Endothelial cell of umbilical vein (primary cell): ENCODE measurements around the gene PRRC2A.

Experiments
- CTCF ChIP-seq, 2 donors: IDR thresholded peaks; 1 replicate in 1 of 2; 2 replicates in 1 of 2; pipeline ENCODE4 v1.5.1; 2011; ENCODE audit warnings: low read length in 2 of 2, mild to moderate bottlenecking in 2 of 2, moderate library complexity in 2 of 2, control low read depth in 1 of 2, inconsistent platforms in 1 of 2, low read depth in 1 of 2; ENCODE audit not compliant: insufficient read depth in 1 of 2; ENCODE audit errors: extremely low read depth in 1 of 2
- EZH2 ChIP-seq: IDR thresholded peaks from 2 replicates; pipeline ENCODE4 v1.6.1; 2012; ENCODE audit warnings: borderline replicate concordance, low read depth, mild to moderate bottlenecking, moderate library complexity, low read length, inconsistent platforms; ENCODE audit not compliant: severe bottlenecking
- FOS ChIP-seq: IDR thresholded peaks from 2 replicates; pipeline ENCODE4 v1.6.1; 2011; ENCODE audit warnings: mild to moderate bottlenecking, low read length, moderate library complexity, borderline replicate concordance; ENCODE audit not compliant: insufficient read depth
- JUN ChIP-seq: IDR thresholded peaks from 2 replicates; pipeline ENCODE4 v1.6.1; 2011; ENCODE audit warnings: borderline replicate concordance, low read depth; ENCODE audit not compliant: insufficient read length, insufficient read depth
- MAX ChIP-seq: IDR thresholded peaks from 2 replicates; pipeline ENCODE4 v1.6.1; 2011; ENCODE audit not compliant: insufficient read depth, insufficient read length
- POLR2A ChIP-seq: IDR thresholded peaks from 2 replicates; pipeline ENCODE4 v1.6.1; 2012; ENCODE audit warnings: low read depth, mild to moderate bottlenecking, control low read depth, low read length
- POLR2AphosphoS5 ChIP-seq: IDR thresholded peaks from 2 replicates; pipeline ENCODE4 v1.6.1; 2012; ENCODE audit warnings: low read depth, mild to moderate bottlenecking, control low read depth, low read length, moderate library complexity; ENCODE audit not compliant: insufficient read depth

GRCh38 chr6:31686483-31686882 is 66.0 kb downstream of the PRRC2A start:
- TF ChIP-seq POLR2AphosphoS5, result no peak
- TF ChIP-seq CTCF (IDR thresholded peaks at IDR 0.05; ENCODE audit: extremely low read depth in 1 of 2, insufficient read depth in 1 of 2, low read depth in 1 of 2, low read length in 2 of 2), result no peak
- no peak for TF ChIP-seq POLR2A
- TF ChIP-seq MAX, result no peak
- TF ChIP-seq JUN, result no peak
- TF ChIP-seq EZH2, result no peak
- no peak for TF ChIP-seq FOS
